Neural cell (in vitro differentiated cells): ENCODE data around the gene PLA2G2F.

Experiments used
- CTCF ChIP-seq: fragments of 450-650 bp; IDR thresholded peaks from 2 replicates; pipeline ENCODE4 v1.5.1; 2014; ENCODE audit warnings: antibody characterized with exemption, mild to moderate bottlenecking, moderate library complexity; ENCODE audit not compliant: poor library complexity, severe bottlenecking
- EP300 ChIP-seq: fragments of 450-650 bp; conservative IDR thresholded peaks from 2 replicates; pipeline ENCODE4 v1.6.1; 2014; ENCODE audit warnings: antibody characterized with exemption, mild to moderate bottlenecking, moderate library complexity; ENCODE audit not compliant: poor library complexity, severe bottlenecking
- EZH2 ChIP-seq: fragments of 200-600, 300-800 bp; shearing (Covaris generic), sonication (generic); IDR thresholded peaks from 2 replicates; pipeline ENCODE4 v1.6.1; 2014; ENCODE audit warnings: antibody characterized with exemption, low read length, borderline replicate concordance, mild to moderate bottlenecking; ENCODE audit not compliant: insufficient read depth, poor library complexity, severe bottlenecking
- RAD21 ChIP-seq: fragments of 450-650 bp; conservative IDR thresholded peaks from 2 replicates; pipeline ENCODE4 v1.6.1; 2014; ENCODE audit warnings: antibody characterized with exemption, mild to moderate bottlenecking, moderate library complexity
- SMC3 ChIP-seq: fragments of 450-650 bp; conservative IDR thresholded peaks from 2 replicates; pipeline ENCODE4 v1.6.1; 2014; ENCODE audit warnings: antibody characterized with exemption, mild to moderate bottlenecking, moderate library complexity; ENCODE audit not compliant: poor library complexity

GRCh38 chr1:20143318-20143717 lies 4.2 kb downstream of the PLA2G2F start:
- TF ChIP-seq CTCF (no peak), EZH2 (no peak), EP300 (no peak), SMC3 (no peak), RAD21 (no peak)
